Loucy (cell line): ENCODE results near the gene APLNR.

Experiments
- H2AFZ ChIP-seq: fragments of 200-600 bp; sonication (generic); 2 replicates; pipeline ENCODE4 v1.6.0; 2016; ENCODE audit warnings: antibody characterized with exemption, mild to moderate bottlenecking, low read length, moderate library complexity
- H3F3A ChIP-seq: fragments of 200-600 bp; 2 replicates; pipeline ENCODE4 v1.6.0; 2016; ENCODE audit warnings: antibody characterized with exemption, low read depth, mild to moderate bottlenecking
- H3K27me3 ChIP-seq: fragments of 200-600 bp; sonication (generic); 2 replicates; pipeline ENCODE4 v1.6.1; 2014; ENCODE audit warnings: low read length, mild to moderate bottlenecking; ENCODE audit not compliant: insufficient read depth, poor library complexity, severe bottlenecking
- H3K36me3 ChIP-seq: fragments of 200-600 bp; sonication (generic); 2 replicates; pipeline ENCODE4 v1.6.1; 2016; ENCODE audit warnings: low read length; ENCODE audit not compliant: insufficient read depth
- H3K4me1 ChIP-seq: fragments of 200-600 bp; sonication (generic); 2 replicates; pipeline ENCODE4 v1.5.1; 2014; ENCODE audit warnings: low read length, mild to moderate bottlenecking; ENCODE audit not compliant: insufficient read depth, poor library complexity, severe bottlenecking
- H3K4me2 ChIP-seq: fragments of 200-600 bp; sonication (generic); 2 replicates; pipeline ENCODE4 v1.6.0; 2014; ENCODE audit warnings: antibody characterized with exemption, low read length, low read depth, mild to moderate bottlenecking; ENCODE audit not compliant: poor library complexity, severe bottlenecking
- H3K4me3 ChIP-seq: fragments of 200-600 bp; sonication (generic); 2 replicates; pipeline ENCODE4 v1.5.1; 2014; ENCODE audit warnings: low read length, mild to moderate bottlenecking, mixed read lengths; ENCODE audit not compliant: poor library complexity, severe bottlenecking
- H3K79me2 ChIP-seq: fragments of 200-600 bp; sonication (generic); 2 replicates; pipeline ENCODE4 v1.6.1; 2014; ENCODE audit warnings: low read length; ENCODE audit not compliant: insufficient read depth
- H3K9ac ChIP-seq: fragments of 200-600 bp; sonication (generic); 2 replicates; pipeline ENCODE4 v1.6.0; 2014; ENCODE audit warnings: mild to moderate bottlenecking, low read depth, low read length, moderate library complexity; ENCODE audit not compliant: poor library complexity, severe bottlenecking
- H3K9me2 ChIP-seq: fragments of 200-600 bp; sonication (generic); replicated peaks from 2 replicates; pipeline ENCODE4 v1.6.1; 2016; ENCODE audit warnings: low read depth, low read length, mixed read lengths
- H3K9me3 ChIP-seq: fragments of 200-600 bp; sonication (generic); 2 replicates; pipeline ENCODE4 v1.6.1; 2014; ENCODE audit warnings: mild to moderate bottlenecking, antibody characterized with exemption, low read length, low read depth; ENCODE audit not compliant: insufficient read depth
- H4K20me1 ChIP-seq: fragments of 200-600 bp; sonication (generic); 2 replicates; pipeline ENCODE4 v1.6.0; 2014; ENCODE audit warnings: antibody characterized with exemption, low read length, mild to moderate bottlenecking; ENCODE audit not compliant: insufficient read depth, poor library complexity, severe bottlenecking
- CTCF ChIP-seq: fragments of 200-600 bp; sonication (generic); conservative IDR thresholded peaks from 2 replicates; pipeline ENCODE4 v1.5.1; 2014; ENCODE audit warnings: mild to moderate bottlenecking, antibody characterized with exemption, low read length
- EZH2phosphoT487 ChIP-seq: fragments of 200-600 bp; IDR thresholded peaks from 2 replicates; pipeline ENCODE4 v1.6.1; 2018; ENCODE audit warnings: antibody characterized with exemption, mild to moderate bottlenecking, moderate library complexity, borderline replicate concordance

APLNR gene

GRCh38 chr11:57205041-57205641 lies 31.9 kb downstream of the APLNR start:
- H3K9me3 ChIP-seq, result no peaks in the 10 kb centered on the region
- no peaks in the 10 kb centered on the region for H3K9me2 ChIP-seq
- no peaks in the 10 kb centered on the region for H3K4me1 ChIP-seq
- no peaks in the 10 kb centered on the region for H3K79me2 ChIP-seq
- no peak overlapping the region for H3K4me3 ChIP-seq
- no peaks in the 10 kb centered on the region for H3F3A ChIP-seq
- TF ChIP-seq EZH2phosphoT487, result no peak
- TF ChIP-seq CTCF, result no peak
- no peak overlapping the region for H3K4me2 ChIP-seq
- no peaks in the 10 kb centered on the region for H3K36me3 ChIP-seq
- no peak overlapping the region for H3K9ac ChIP-seq
- H2AFZ ChIP-seq, result no peak overlapping the region
- no peaks in the 10 kb centered on the region for H4K20me1 ChIP-seq
- no peaks in the 10 kb centered on the region for H3K27me3 ChIP-seq

DNA sequence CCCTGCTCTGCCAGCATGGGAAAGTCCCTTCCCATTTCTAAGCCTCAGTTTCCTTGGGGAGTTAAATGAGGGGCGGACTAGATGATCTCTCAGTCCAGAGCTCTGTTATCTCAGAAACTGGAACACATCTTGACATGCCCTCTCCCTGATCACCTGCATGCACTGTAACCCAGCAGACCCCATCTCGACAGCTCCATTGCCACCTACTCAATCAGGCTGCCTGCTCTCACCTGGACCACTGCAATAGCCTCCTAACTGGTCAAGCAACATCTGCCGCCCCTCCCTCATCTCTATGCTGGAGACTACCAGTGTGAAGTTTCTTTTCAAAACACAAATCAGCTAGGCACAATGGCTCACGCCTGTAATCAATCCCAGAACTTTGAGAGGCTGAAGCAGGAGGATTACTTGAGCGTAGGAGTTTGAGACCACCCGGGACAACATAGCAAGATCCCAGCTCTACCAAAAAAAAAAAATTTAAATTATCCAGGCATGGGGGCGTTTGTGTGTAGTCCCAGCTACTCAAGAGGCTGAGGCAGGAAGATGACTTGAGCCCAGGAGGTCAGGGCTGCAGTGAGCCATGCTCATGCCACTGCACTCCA lies 33.1 kb downstream of the APLNR start:
- Histone ChIP-seq H3K4me1 (no peaks in the 10 kb centered on the region), H3K9me2 (no peaks in the 10 kb centered on the region), H3K79me2 (no peaks in the 10 kb centered on the region), H3K9me3 (no peaks in the 10 kb centered on the region), H3K4me2 (no peak overlapping the region), H3K27me3 (no peaks in the 10 kb centered on the region), H3F3A (no peaks in the 10 kb centered on the region), H3K4me3 (no peak overlapping the region), H3K9ac (no peak overlapping the region), H3K36me3 (no peaks in the 10 kb centered on the region), H4K20me1 (no peaks in the 10 kb centered on the region), H2AFZ (no peak overlapping the region)
- TF ChIP-seq EZH2phosphoT487 (no peak), CTCF (no peak)

GRCh38 chr11:57203359-57203758 lies 33.7 kb downstream of the APLNR start:
- Histone ChIP-seq H3F3A (no peaks in the 10 kb centered on the region), H3K4me1 (no peaks in the 10 kb centered on the region), H3K9me2 (no peaks in the 10 kb centered on the region), H3K36me3 (no peaks in the 10 kb centered on the region), H3K27me3 (no peaks in the 10 kb centered on the region), H3K4me3 (no peak overlapping the region), H2AFZ (no peak overlapping the region), H3K9ac (no peak overlapping the region), H4K20me1 (no peaks in the 10 kb centered on the region), H3K9me3 (no peaks in the 10 kb centered on the region), H3K4me2 (no peak overlapping the region), H3K79me2 (no peaks in the 10 kb centered on the region)
- TF ChIP-seq EZH2phosphoT487, result no peak
- no peak for TF ChIP-seq CTCF
